Measurements from ENCODE around the gene LIN54. TPM values are rescaled to one million over a fixed set of nuclear protein-coding genes. Genes with fewer than 3 reads are reported as not detected.

The LIN54 gene
- total RNA-seq, 2 experiments from 2014 or later: 40.2 to 42.1 TPM

DNA sequence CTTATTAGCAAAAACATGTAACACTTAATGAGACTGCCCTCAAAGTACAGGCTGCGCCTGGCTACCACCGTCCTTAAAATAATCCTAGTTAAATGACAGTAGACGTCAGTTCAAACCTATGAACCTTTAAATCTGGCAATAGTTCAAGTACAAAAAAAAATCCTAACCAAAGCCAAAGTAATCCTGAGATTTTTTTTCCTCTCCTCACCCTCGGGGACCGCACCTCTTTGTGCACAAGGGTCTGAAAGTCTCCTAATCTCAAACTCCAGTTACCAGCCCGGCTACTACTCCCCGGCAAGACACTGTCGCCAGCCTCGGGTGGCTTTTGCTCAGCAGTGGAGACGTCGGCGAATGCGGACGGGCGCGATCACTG lies 120.1 kb downstream of the LIN54 start:
- Mint-ChIP-seq H3K27me3 (ENCODE audit: low read depth) (no peaks in the 10 kb centered on the region), H3K36me3 (ENCODE audit: low read depth) (peaks cover 52% of the 10 kb centered on the region), H3K27ac (peak overlapping the region; percentile 97), H3K4me1 (ENCODE audit: low read depth) (peaks cover 50% of the 10 kb centered on the region), H3K4me3 (peak overlapping the region; percentile 93), H3K9me3 (ENCODE audit: insufficient read depth) (no peaks in the 10 kb centered on the region)
- DNase-seq (no peak), ATAC-seq (no peak)
- ChIA-PET CTCF (interaction anchor here (2.5 to 2.7 kb wide), 2 partner anchors 9 to 38 kb away, joined by 15 read pairs; no protein-coding TSS in a partner anchor), POLR2A (interaction anchor here (1.5 to 4.1 kb wide), 5 partner anchors 10 to 121 kb away, joined by 4 to 26 read pairs (median 6); partner anchors contain the start of genes LIN54 and THAP9)

- ATAC-seq (no peak), DNase-seq (no peak)
- H3K27me3 Mint-ChIP-seq (ENCODE audit: low read depth): no peaks in the 10 kb centered on the region
- H3K4me3 Mint-ChIP-seq: peak overlapping the region; percentile 93
- H3K27ac Mint-ChIP-seq: no peak overlapping the region
- H3K9me3 Mint-ChIP-seq (ENCODE audit: insufficient read depth): no peaks in the 10 kb centered on the region
- ChIA-PET POLR2A (interaction anchor here (1.0 to 4.1 kb wide), 5 partner anchors 11 to 124 kb away, joined by 5 to 26 read pairs (median 6); partner anchors contain the start of genes LIN54 and THAP9), CTCF (interaction anchor here (0.7 to 2.7 kb wide), 5 partner anchors 10 to 37 kb away, joined by 3 to 15 read pairs (median 5); no protein-coding TSS in a partner anchor)
- peaks cover 43% of the 10 kb centered on the region for H3K4me1 Mint-ChIP-seq (ENCODE audit: low read depth)
- H3K36me3 Mint-ChIP-seq (ENCODE audit: low read depth): peaks cover 49% of the 10 kb centered on the region
These were observed 121.3 kb downstream of the LIN54 start for GRCh38 chr4:82889287-82889686.

- Mint-ChIP-seq H3K4me1 (ENCODE audit: low read depth) (peaks cover 25% of the 10 kb centered on the region), H3K36me3 (ENCODE audit: low read depth) (peaks cover 36% of the 10 kb centered on the region), H3K27me3 (ENCODE audit: low read depth) (no peaks in the 10 kb centered on the region), H3K27ac (no peak overlapping the region), H3K9me3 (ENCODE audit: insufficient read depth) (no peaks in the 10 kb centered on the region), H3K4me3 (no peak overlapping the region)
- ChIA-PET CTCF (interaction anchor here (0.8 to 2.5 kb wide), 3 partner anchors 13 to 34 kb away, joined by 4 to 16 read pairs (median 5); no protein-coding TSS in a partner anchor), POLR2A (interaction anchor here (1.8 kb wide), 1 partner anchor 13 kb away, joined by 4 read pairs; no protein-coding TSS in a partner anchor)
- DNase-seq (no peak), ATAC-seq (no peak)
These were observed 124.3 kb downstream of the LIN54 start for GRCh38 chr4:82886147-82886942.

DNA sequence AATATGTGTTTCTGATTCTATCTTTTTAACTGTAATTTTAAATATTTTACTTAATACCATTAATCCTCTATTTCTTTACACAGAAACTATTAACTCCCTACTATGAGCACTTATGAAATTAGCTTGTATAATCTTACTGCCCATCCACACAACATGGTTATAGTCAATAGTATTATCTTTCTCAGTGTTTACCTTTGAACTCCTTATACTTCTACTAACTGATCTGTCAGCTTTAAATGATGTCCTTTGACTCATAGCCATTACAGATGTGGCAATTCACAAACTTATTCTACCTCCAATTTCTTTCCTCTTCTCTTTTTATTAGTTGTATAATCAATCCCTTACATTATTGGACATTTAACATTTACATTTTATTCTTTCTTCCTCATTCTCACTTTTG lies 125.2 kb downstream of the LIN54 start:
- H3K27ac Mint-ChIP-seq: no peak overlapping the region
- CTCF ChIA-PET: interaction anchor here (1.2 to 2.5 kb wide), 3 partner anchors 10 to 33 kb away, joined by 4 to 16 read pairs (median 5); no protein-coding TSS in a partner anchor
- H3K9me3 Mint-ChIP-seq (ENCODE audit: insufficient read depth): no peaks in the 10 kb centered on the region
- ATAC-seq (no peak), DNase-seq (no peak)
- H3K4me1 Mint-ChIP-seq (ENCODE audit: low read depth): peaks cover 25% of the 10 kb centered on the region
- H3K4me3 Mint-ChIP-seq: no peak overlapping the region
- peaks cover 40% of the 10 kb centered on the region for H3K36me3 Mint-ChIP-seq (ENCODE audit: low read depth)
- POLR2A ChIA-PET: interaction anchor here (1.8 kb wide), 1 partner anchor 14 kb away, joined by 4 read pairs; no protein-coding TSS in a partner anchor
- no peaks in the 10 kb centered on the region for H3K27me3 Mint-ChIP-seq (ENCODE audit: low read depth)

Other genes starting within 250 kb of the LIN54 start
- 1 to 10 TPM; 2.9 to 3.1 TPM for gene SCD5, start 212.0 kb downstream of the LIN54 start, total RNA-seq
- gene SEC31A, start 119.7 kb downstream of the LIN54 start, total RNA-seq: 100 to 1,000 TPM; 111 to 113 TPM
- 1 to 10 TPM; 3.1 to 3.3 TPM for gene THAP9, start 110.1 kb downstream of the LIN54 start, total RNA-seq
- gene COPS4, start 24.4 kb upstream of the LIN54 start, total RNA-seq: 10 to 100 TPM; 33.7 to 34.6 TPM
- 100 to 1,000 TPM; 193 to 198 TPM for gene PLAC8, start 103.9 kb upstream of the LIN54 start, total RNA-seq